CD4-positive, alpha-beta T cell treated with Interleukin-15 for 4 hours (primary cell): ENCODE measurements around the gene LIX1.

Source experiments
- DNase-seq: peaks from one replicate; pipeline ENCODE4 v3.0.0-alpha.2; 2020; ENCODE audit warnings: low spot score

The LIX1 gene

GRCh38 chr5:97074859-97075489, 67.4 kb downstream of the LIX1 start:
- no peak for DNase-seq

- DNase-seq = no peak
These were observed 69.0 kb downstream of the LIX1 start for GRCh38 chr5:97073420-97073819.

- no peak for DNase-seq
These were observed 69.7 kb downstream of the LIX1 start for GRCh38 chr5:97072696-97073095.

GRCh38 chr5:97071993-97072392, 70.4 kb downstream of the LIX1 start:
- no peak for DNase-seq

- DNase-seq = no peak
These were observed 71.3 kb downstream of the LIX1 start for GRCh38 chr5:97071101-97071500.

- DNase-seq = no peak
These were observed 72.2 kb downstream of the LIX1 start for GRCh38 chr5:97070234-97070633.

GRCh38 chr5:97067296-97067850, 75.0 kb downstream of the LIX1 start:
- DNase-seq = no peak

GRCh38 chr5:97065475-97065874, 76.9 kb downstream of the LIX1 start:
- no peak for DNase-seq

GRCh38 chr5:97063251-97063650, 79.2 kb downstream of the LIX1 start:
- DNase-seq = no peak

GRCh38 chr5:97062046-97062445, 80.4 kb downstream of the LIX1 start:
- no peak for DNase-seq

- DNase-seq = no peak
These were observed 86.1 kb downstream of the LIX1 start for GRCh38 chr5:97056263-97056662.

GRCh38 chr5:97049175-97049574, 93.2 kb downstream of the LIX1 start:
- no peak for DNase-seq

- no peak for DNase-seq
These were observed 95.3 kb downstream of the LIX1 start for GRCh38 chr5:97047076-97047475.

- DNase-seq = no peak
These were observed 96.0 kb downstream of the LIX1 start for GRCh38 chr5:97046270-97046982.

- DNase-seq = no peak
These were observed 98.4 kb downstream of the LIX1 start for GRCh38 chr5:97044052-97044451.

- no peak for DNase-seq
These were observed 98.9 kb downstream of the LIX1 start for GRCh38 chr5:97043511-97043910.

GRCh38 chr5:97042996-97043395, 99.4 kb downstream of the LIX1 start:
- no peak for DNase-seq
